Astrocyte (in vitro differentiated cells and primary cell): ENCODE results near the gene DOCK1. TPM values are rescaled to one million over a fixed set of nuclear protein-coding genes. Genes with fewer than 3 reads are reported as not detected.

Source experiments
- DNase-seq: peaks from one replicate; pipeline ENCODE4 v3.0.0-alpha.2; 2010; ENCODE audit warnings: low read depth
- FAIRE-seq: peaks from 2 replicates; lab custom pipeline; 2011; peaks lifted over from hg19 to GRCh38; lab: Jason Lieb, UNC
- H2AFZ ChIP-seq: 2 replicates; pipeline ENCODE4 v1.6.0; 2012; ENCODE audit warnings: low read depth, low read length, inconsistent platforms
- H3K27ac ChIP-seq: 2 replicates; pipeline ENCODE4 v1.5.1; 2011; ENCODE audit warnings: low read depth, low read length, inconsistent platforms
- H3K27me3 ChIP-seq: 2 replicates; pipeline ENCODE4 v1.6.0; 2011; ENCODE audit warnings: low read length, inconsistent platforms; ENCODE audit not compliant: insufficient read depth
- H3K36me3 ChIP-seq: 2 replicates; pipeline ENCODE4 v1.5.1; 2011; ENCODE audit warnings: low read length, inconsistent platforms; ENCODE audit not compliant: insufficient read depth
- H3K4me1 ChIP-seq: 2 replicates; pipeline ENCODE4 v1.5.1; 2011; ENCODE audit warnings: low read length, inconsistent platforms; ENCODE audit not compliant: insufficient read depth
- H3K4me2 ChIP-seq: 2 replicates; pipeline ENCODE4 v1.6.0; 2012; ENCODE audit warnings: low read length, inconsistent platforms
- H3K4me3 ChIP-seq: 2 replicates; pipeline ENCODE4 v1.5.1; 2011; ENCODE audit warnings: low read depth, mild to moderate bottlenecking, low read length, inconsistent platforms; ENCODE audit not compliant: insufficient read depth
- H3K79me2 ChIP-seq: 2 replicates; pipeline ENCODE4 v1.6.0; 2012; ENCODE audit warnings: mild to moderate bottlenecking, low read length, inconsistent platforms; ENCODE audit not compliant: insufficient read depth
- H3K9ac ChIP-seq: 2 replicates; pipeline ENCODE4 v1.6.0; 2012; ENCODE audit warnings: mild to moderate bottlenecking, low read length, inconsistent platforms
- H3K9me3 ChIP-seq: 2 replicates; pipeline ENCODE4 v1.5.1; 2012; ENCODE audit warnings: low read depth, mild to moderate bottlenecking, low read length, inconsistent platforms; ENCODE audit not compliant: insufficient read depth
- H4K20me1 ChIP-seq: 2 replicates; pipeline ENCODE4 v1.6.0; 2012; ENCODE audit warnings: low read length, inconsistent platforms; ENCODE audit not compliant: insufficient read depth
- H3K27ac Mint-ChIP-seq: one replicate; pipeline ENCODE4 v1.8.0; 2021; ENCODE audit warnings: mild to moderate bottlenecking, mixed read lengths; ENCODE audit not compliant: unreplicated experiment
- H3K27me3 Mint-ChIP-seq: one replicate; pipeline ENCODE4 v1.8.0; 2021; ENCODE audit warnings: low read depth, mixed read lengths; ENCODE audit not compliant: unreplicated experiment
- H3K36me3 Mint-ChIP-seq: one replicate; pipeline ENCODE4 v1.8.0; 2021; ENCODE audit warnings: low read depth, mixed read lengths; ENCODE audit not compliant: unreplicated experiment
- H3K4me1 Mint-ChIP-seq: one replicate; pipeline ENCODE4 v1.8.0; 2021; ENCODE audit warnings: low read depth, mixed read lengths; ENCODE audit not compliant: unreplicated experiment
- H3K4me3 Mint-ChIP-seq: one replicate; pipeline ENCODE4 v1.8.0; 2021; ENCODE audit warnings: mild to moderate bottlenecking, moderate library complexity, mixed read lengths; ENCODE audit not compliant: unreplicated experiment
- H3K9me3 Mint-ChIP-seq: one replicate; pipeline ENCODE4 v1.8.0; 2021; ENCODE audit warnings: mild to moderate bottlenecking, mixed read lengths; ENCODE audit not compliant: unreplicated experiment
- EZH2 ChIP-seq: IDR thresholded peaks from 2 replicates; pipeline ENCODE4 v1.6.1; 2012; ENCODE audit warnings: mild to moderate bottlenecking, low read length, inconsistent platforms; ENCODE audit not compliant: insufficient read depth
- total RNA-seq: library from RNA; stranded (reverse); gene quantifications from 2 replicates; pipeline ENCODE4 v1.2.1, GENCODE V29; 2021
- TF ChIP-seq, protein P1 (sequence below): IDR thresholded peaks from 2 replicates; pipeline ENCODE4 v1.5.1; 2011; ENCODE audit warnings: low read depth, mild to moderate bottlenecking, inconsistent platforms, low read length, moderate library complexity; ENCODE audit not compliant: insufficient read depth

Gene DOCK1
- total RNA-seq, 1 donor from 2014 or later, result 42.5 TPM

DNA sequence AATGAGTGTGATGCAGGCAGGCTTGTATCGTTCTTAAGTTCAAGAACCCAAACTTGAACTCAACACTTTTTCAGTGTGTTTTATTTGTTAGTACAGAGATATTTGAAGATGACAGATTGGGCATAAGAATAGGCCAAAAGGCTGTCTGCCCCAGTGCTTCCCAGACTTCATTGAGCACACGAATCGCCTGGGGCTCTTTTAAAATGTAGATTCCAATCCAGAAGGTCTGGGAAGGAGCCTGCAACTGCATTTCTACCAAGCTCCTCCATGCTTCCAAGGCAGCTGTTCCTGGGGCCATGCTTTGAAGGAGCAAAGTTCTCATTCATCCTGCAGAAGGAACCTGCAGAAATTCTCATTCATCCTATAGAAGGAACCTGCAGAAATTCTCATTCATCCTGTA lies 405.7 kb downstream of the DOCK1 start:
- H3K4me3 ChIP-seq, result no peak overlapping the region
- no peaks in the 10 kb centered on the region for H3K36me3 ChIP-seq
- no peak overlapping the region for H2AFZ ChIP-seq
- no peak overlapping the region for H3K27ac Mint-ChIP-seq
- H3K4me1 Mint-ChIP-seq, result no peaks in the 10 kb centered on the region
- no peak overlapping the region for H3K4me2 ChIP-seq
- peaks cover 2% of the 10 kb centered on the region for H3K36me3 Mint-ChIP-seq
- no peak for TF ChIP-seq EZH2
- TF ChIP-seq, protein P1, sequence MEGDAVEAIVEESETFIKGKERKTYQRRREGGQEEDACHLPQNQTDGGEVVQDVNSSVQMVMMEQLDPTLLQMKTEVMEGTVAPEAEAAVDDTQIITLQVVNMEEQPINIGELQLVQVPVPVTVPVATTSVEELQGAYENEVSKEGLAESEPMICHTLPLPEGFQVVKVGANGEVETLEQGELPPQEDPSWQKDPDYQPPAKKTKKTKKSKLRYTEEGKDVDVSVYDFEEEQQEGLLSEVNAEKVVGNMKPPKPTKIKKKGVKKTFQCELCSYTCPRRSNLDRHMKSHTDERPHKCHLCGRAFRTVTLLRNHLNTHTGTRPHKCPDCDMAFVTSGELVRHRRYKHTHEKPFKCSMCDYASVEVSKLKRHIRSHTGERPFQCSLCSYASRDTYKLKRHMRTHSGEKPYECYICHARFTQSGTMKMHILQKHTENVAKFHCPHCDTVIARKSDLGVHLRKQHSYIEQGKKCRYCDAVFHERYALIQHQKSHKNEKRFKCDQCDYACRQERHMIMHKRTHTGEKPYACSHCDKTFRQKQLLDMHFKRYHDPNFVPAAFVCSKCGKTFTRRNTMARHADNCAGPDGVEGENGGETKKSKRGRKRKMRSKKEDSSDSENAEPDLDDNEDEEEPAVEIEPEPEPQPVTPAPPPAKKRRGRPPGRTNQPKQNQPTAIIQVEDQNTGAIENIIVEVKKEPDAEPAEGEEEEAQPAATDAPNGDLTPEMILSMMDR, result no peak
- H3K4me1 ChIP-seq, result no peaks in the 10 kb centered on the region
- peaks cover 2% of the 10 kb centered on the region for H3K27me3 Mint-ChIP-seq
- peaks cover 54% of the 10 kb centered on the region for H4K20me1 ChIP-seq
- peaks cover 3% of the 10 kb centered on the region for H3K9me3 Mint-ChIP-seq
- no peaks in the 10 kb centered on the region for H3K27me3 ChIP-seq
- H3K27ac ChIP-seq, result no peak overlapping the region
- H3K9ac ChIP-seq, result no peak overlapping the region
- no peak for FAIRE-seq
- H3K9me3 ChIP-seq, result no peaks in the 10 kb centered on the region
- no peak for DNase-seq
- no peaks in the 10 kb centered on the region for H3K79me2 ChIP-seq
- H3K4me3 Mint-ChIP-seq, result no peak overlapping the region

DNA sequence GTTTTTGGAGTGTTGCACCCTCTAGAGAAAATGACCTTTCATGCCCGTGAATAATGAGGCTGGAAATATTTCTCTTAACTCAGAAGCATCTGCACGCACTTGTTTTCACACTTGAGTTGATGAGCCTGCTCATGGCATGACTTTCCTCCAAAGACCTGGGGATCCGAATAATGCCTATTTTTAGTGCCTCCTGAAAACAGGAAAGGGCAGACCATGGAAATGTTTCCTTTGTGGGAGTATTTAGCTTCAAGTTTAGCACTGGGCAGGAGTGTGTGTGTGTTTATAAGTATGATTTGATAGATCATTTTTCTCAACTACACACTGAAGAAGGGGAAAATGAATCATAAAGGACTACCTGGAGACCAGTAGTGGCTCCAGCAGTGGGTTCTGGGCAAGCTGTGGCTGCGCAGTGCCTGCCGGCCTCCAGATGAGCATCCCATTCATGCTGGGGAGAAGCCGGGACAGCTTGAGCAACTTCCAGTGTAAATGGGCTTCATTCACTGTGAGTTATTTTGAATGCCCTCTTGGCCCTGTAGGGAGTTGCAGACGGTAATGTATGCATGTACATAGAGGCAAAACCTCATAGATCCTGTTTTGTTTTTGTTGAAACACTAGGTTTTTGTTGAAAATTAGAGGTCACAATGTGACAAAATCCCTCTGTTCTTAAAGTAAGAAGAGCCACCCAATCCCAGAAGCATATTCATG lies 408.9 kb downstream of the DOCK1 start:
- DNase-seq (no peak), FAIRE-seq (no peak)
- Histone ChIP-seq H2AFZ (no peak overlapping the region), H3K9ac (no peak overlapping the region), H3K9me3 (no peaks in the 10 kb centered on the region), H3K4me1 (no peaks in the 10 kb centered on the region), H3K4me2 (no peak overlapping the region), H3K4me3 (no peak overlapping the region), H3K27ac (no peak overlapping the region), H3K27me3 (no peaks in the 10 kb centered on the region), H3K36me3 (no peaks in the 10 kb centered on the region), H4K20me1 (peaks cover 52% of the 10 kb centered on the region), H3K79me2 (no peaks in the 10 kb centered on the region)
- Mint-ChIP-seq H3K36me3 (peaks cover 2% of the 10 kb centered on the region), H3K9me3 (peaks cover 2% of the 10 kb centered on the region), H3K4me3 (no peak overlapping the region), H3K27me3 (peaks cover 2% of the 10 kb centered on the region), H3K4me1 (no peaks in the 10 kb centered on the region), H3K27ac (no peak overlapping the region)
- TF ChIP-seq, protein P1, result no peak
- TF ChIP-seq EZH2, result no peak

DNA sequence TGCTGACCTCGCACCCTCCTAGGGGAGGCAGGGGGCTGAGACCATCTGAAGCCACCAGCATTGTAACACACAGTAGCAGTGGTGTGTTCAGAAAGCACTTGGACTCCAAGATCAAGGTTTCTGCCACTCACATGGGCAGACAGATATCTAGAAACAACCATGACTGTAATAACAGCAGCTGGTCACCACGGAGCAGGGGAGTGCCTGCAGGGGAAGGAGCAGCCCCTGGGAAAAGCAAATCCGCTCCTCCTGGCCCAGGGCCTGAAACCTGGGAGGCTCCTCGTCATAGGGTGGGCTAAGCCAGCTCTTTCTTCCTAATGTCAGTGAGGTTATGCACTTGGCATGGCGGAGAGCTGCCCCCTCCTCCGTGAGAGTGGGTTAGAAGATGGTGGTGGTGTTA lies 409.6 kb downstream of the DOCK1 start:
- no peak overlapping the region for H3K9ac ChIP-seq
- H2AFZ ChIP-seq, result no peak overlapping the region
- no peaks in the 10 kb centered on the region for H3K4me1 ChIP-seq
- Mint-ChIP-seq H3K4me3 (no peak overlapping the region), H3K27ac (no peak overlapping the region), H3K36me3 (peaks cover 2% of the 10 kb centered on the region), H3K4me1 (no peaks in the 10 kb centered on the region), H3K9me3 (peaks cover 2% of the 10 kb centered on the region), H3K27me3 (peaks cover 2% of the 10 kb centered on the region)
- no peaks in the 10 kb centered on the region for H3K36me3 ChIP-seq
- no peak for DNase-seq
- no peak overlapping the region for H3K4me2 ChIP-seq
- no peak overlapping the region for H3K4me3 ChIP-seq
- no peaks in the 10 kb centered on the region for H3K79me2 ChIP-seq
- H3K27ac ChIP-seq, result no peak overlapping the region
- no peak for FAIRE-seq
- no peaks in the 10 kb centered on the region for H3K9me3 ChIP-seq
- H3K27me3 ChIP-seq, result no peaks in the 10 kb centered on the region
- TF ChIP-seq EZH2, result no peak
- TF ChIP-seq, protein P1, result no peak
- peaks cover 56% of the 10 kb centered on the region for H4K20me1 ChIP-seq
